GM21423 (cell line): ENCODE results near the gene DUSP8.
"Not testable (repeated sequence)": the region's sequence is repeated elsewhere in the genome, so short reads cannot be mapped to it uniquely, and the experiment has no call there.

ENCODE experiments used
- ATAC-seq: cut with Tn5 transposase; IDR thresholded peaks from one replicate; pipeline ENCODE4 v1.9.1; 2021; ENCODE audit warnings: mild to moderate bottlenecking, moderate library complexity; ENCODE audit not compliant: unreplicated experiment

DUSP8 gene

DNA sequence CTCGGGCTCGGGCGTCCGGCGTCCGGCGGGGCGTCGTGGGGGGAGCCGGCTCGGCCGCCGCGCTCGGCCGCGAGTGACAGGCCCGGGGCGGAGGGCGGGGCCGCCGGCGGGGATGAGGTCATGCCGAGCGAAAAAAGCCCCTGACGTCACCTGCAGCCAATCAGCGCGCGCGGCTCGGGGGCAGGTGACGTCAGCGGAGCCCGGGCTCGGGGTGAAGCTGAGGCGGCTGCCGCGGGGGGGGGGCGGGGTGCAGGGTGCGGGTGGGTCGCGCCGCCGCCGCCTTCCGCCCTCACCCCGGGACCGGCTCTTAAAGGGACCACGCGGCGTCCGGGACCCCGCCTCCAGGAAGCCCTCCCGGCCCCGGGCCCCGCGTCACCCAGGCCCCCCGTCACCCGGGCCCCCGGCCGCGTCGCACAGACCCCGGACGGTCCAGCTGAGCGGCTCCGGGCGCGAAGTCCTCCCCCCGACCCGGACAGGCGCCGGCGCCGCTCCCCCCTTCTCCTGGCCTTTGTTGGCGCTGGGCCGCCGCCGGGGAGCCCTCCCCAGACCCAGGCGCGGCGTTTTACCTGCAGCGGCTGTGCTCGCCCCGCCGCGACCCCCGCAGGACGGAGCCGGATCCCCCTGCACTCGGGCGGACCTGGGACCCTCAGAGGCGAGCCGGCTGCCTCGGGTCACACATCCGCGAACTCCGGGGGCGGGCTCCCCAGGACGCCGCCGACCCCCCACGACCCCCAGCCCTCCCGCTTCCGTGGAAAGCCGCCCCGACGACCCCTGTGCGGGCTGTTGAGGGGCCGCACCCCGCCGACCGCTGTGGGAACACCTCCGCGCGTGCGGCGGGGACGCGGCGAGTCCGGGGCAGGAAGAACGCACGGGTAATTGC, at the start of gene DUSP8:
DUSP8 (minus strand) TSS at position 75 of the 880 bp plus-strand sequence. CDS start 6,445 bp downstream, outside the sequence.
- peak; percentile 71 for ATAC-seq

GRCh38 chr11:1619449-1619848, 47.4 kb upstream of the DUSP8 start:
- ATAC-seq, result no peak

GRCh38 chr11:1618231-1618630, 46.2 kb upstream of the DUSP8 start:
- no peak for ATAC-seq

DNA sequence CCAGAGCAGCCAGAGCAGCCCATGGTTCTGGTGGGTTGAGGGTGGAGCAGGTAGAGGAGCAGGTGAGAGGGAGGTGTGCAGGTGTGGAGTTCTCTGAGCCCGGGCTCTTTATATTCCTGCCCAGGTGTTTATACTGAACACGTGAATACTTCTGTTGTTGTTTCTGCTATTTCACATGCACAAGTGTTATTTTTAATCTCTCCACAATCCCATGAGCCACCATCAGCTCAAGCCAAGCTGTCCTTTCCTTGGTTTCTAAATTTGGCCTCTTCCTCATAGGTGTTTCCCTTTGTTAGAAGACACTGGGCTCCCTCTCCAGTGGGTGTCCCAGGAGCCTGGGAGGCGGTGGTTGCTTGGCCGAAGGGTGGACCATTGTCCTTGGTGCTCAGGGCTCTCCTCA, 36.3 kb upstream of the DUSP8 start, which contains the start of gene KRTAP5-3:
KRTAP5-3 (minus strand) TSS at position 101 of the 400 bp plus-strand sequence; CDS start at position 23, 78 bp downstream.
- no peak for ATAC-seq

- not testable (repeated sequence) for ATAC-seq
Measured at GRCh38 chr11:1607901-1608300, 35.8 kb upstream of the DUSP8 start.

- ATAC-seq, result not testable (repeated sequence)
Measured at GRCh38 chr11:1607156-1607845, 35.2 kb upstream of the DUSP8 start.

DNA sequence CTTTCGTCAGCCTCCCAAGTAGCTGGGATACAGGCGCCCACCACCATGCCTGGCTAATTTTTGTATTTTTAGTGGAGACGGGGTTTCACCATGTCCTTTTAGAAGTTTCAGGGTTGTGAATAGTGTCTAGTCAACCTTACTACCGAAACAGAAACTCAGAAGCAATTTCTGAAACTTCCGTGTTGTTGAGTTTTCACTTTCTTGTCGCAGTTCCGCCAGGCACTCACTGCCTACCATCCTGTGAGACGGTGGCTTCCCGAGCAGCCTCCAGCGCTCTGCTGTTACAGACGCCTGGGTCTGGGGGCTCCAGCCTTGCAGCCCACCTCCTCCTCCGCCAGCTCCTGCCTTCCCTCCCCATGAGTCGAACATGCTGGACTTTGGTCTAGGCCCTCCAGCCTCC, 33.9 kb upstream of the DUSP8 start:
- peak; percentile 79 for ATAC-seq

DNA sequence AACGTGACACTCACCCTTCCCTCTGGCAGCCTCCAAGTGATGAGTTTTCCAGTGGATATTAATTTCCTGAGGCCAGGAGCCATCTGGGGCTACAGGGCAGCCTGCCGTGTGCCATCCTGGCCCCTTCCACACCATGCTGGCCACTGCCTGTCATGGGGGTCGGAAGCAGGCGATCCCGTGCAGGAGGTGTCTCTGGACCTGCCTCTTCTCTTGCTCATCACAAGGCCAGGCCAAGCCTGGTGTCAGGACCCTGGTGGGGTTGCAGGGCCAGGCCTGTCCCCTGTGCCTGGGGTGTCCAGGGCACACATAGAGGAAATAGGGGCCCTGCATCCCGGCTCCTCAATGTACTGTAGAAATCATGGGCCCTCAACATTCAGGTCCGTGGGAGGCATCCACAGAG, 32.6 kb upstream of the DUSP8 start:
- ATAC-seq, result no peak

GRCh38 chr11:1604181-1604580, 32.1 kb upstream of the DUSP8 start:
- no peak for ATAC-seq

DNA sequence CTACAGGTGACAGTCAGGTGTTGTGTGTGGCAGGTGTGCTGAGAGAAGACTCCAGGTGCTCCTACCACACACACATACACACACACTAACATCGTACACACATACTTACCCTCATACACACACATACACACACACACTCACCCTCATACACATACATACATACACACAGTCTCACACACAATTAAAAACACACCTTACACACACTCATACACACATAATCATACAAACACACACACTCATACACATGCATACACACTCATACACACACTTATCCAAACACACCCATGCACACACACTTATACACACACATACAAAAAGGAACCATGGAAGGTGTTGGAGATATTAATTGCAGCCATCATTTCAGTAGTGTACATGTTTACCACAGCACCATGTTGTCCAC, 31.6 kb upstream of the DUSP8 start:
- no peak for ATAC-seq

DNA sequence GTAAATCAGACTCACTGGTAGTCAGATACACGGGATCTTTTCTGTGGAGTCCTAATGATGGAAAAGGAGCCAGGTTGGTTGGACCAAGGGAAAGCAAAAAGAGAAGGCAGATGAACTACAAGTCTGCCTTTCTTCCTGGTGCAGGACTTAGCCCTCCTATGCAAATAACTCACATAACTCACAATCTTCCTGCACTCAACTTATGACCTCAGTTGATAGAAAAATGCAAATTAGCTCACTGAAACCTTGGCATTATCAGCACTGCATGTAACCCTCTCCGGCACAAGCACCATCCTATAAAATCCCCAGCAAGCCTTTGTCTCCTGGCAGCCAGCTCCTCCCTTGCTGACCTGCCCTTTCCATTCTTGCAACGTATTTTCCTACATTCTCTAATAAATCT, 29.6 kb upstream of the DUSP8 start:
- not testable (repeated sequence) for ATAC-seq

DNA sequence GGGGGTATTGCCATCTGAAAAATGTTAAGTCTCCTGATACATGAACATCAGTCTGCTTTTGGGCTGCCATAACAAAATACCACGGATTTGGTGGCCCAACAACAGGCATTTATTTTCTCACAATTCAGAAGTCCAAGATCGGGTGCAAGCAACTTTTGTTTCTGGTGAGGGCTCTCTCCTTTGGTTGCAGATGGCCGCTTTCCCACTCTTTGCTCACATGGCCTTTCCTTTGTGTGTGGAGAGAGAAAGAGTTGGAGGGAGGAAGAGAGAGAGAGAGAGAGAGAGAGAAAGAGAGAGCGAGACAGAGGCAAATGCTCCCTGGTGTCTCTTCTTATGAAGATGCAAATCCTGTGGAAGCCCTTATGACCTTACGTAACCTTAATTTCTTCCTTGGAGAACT, 28.6 kb upstream of the DUSP8 start:
- ATAC-seq, result no peak

DNA sequence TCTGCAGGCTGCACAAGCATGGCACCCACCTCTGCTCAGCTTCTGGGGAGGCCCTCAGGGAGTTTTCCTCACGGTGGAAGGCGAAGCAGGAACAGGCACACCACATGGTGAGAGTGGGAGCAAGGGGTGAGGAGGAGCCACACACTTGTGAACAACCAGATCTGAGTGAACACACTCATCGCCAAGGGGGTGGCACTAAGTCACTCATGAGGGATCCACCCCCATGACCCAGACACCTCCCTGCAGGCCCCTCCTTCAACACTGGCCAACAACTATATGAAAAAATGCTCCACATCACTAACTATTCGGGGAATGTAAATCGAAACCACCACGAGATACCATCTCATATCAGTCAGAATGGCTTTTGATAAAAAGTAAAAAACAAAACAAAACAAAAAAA, 26.7 kb upstream of the DUSP8 start:
- no peak for ATAC-seq

DNA sequence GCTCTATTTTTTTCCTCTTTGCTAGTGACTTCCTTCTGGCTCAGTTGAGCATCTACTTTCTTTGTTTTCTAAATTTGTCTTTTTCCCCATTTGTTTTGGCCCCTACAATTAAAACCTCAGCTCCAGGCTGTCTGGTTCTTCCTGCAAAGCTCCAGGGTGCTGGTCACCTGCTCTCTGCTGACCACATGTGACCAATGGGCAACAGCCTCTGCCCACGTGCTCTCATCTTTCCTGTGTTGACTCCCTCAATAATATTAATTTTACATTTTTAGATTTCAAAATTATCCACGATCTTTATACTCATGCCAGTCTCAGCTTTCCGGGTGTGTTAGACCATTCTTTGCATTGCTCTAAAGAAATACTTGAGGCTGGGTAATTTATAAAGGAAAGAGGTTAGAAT, 26.3 kb upstream of the DUSP8 start:
- not testable (repeated sequence) for ATAC-seq

- ATAC-seq, result no peak
Measured at GRCh38 chr11:1597994-1598380, 25.9 kb upstream of the DUSP8 start, which contains the start of gene KRTAP5-2. KRTAP5-2 (minus strand) TSS chr11:1598294; CDS start chr11:1598250, 44 bp downstream.

- no peak for ATAC-seq
Measured at GRCh38 chr11:1597331-1597993, 25.4 kb upstream of the DUSP8 start.

- ATAC-seq, result not testable (repeated sequence)
Measured at GRCh38 chr11:1596576-1597121, 24.6 kb upstream of the DUSP8 start.

- not testable (repeated sequence) for ATAC-seq
Measured at GRCh38 chr11:1595994-1596575, 24.0 kb upstream of the DUSP8 start.

DNA sequence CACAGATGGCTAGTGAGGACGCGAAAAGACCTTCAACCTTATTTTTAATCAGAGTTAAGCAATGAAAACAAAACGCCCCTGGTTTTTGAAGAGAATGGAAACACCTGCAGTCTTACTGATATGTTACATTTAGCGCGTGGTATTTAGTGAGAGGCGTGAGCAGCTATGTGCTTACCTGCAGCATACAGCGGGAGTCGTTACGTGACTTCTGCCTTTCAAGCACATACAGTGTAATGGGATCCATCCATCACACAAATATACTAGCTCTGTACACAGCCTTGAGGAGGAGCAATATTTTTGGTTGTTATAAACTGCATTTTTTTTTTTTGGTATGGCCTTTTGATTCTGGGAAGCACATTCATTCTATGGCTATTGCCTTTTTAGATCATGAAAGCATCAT, 20.6 kb upstream of the DUSP8 start:
- ATAC-seq, result no peak

DNA sequence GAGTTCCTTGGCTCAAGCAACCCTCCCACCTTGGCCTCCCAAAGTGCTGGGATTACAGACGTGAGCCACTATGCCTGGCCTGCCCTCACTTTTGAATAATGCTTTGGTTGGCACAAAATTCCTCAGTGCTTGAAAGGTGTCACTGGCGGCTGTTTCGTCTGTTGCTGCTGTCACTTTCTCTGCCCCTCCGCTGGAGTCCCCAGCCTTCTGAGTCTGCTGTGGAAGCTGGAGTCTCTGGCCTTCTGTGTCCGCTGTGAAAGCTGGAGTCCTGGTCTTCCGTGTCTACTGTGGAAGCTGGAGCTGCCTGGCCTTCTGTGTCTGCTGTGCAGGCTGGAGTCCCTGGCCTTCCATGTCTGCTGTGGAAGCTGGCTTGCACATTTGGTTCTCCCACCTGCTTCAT, 17.9 kb upstream of the DUSP8 start:
- ATAC-seq, result no peak
